Kidney capillary endothelial cell (primary cell): ENCODE measurements around the gene TOX2.

ENCODE experiments used
- DNase-seq: peaks from one replicate; pipeline ENCODE4 v3.0.0-alpha.2; 2018; ENCODE audit warnings: low spot score

Gene TOX2

GRCh38 chr20:43959079-43959919 lies 44.6 kb downstream of the TOX2 start:
- no peak for DNase-seq

DNA sequence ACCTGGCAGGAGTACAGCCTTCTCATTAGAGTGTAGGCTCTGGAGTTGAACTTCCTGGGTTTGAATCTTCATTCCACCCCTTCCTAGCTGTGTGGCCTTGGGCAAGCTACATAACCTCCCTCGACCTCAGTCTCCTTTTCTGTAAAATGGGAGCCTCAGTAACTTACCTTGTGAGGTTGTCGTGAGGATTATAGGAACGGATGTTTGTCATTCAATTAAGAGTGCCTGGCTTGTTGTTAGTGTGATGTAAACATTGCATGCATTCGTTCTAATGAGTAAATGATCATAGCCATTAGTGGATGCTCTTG lies 45.2 kb downstream of the TOX2 start:
- no peak for DNase-seq

DNA sequence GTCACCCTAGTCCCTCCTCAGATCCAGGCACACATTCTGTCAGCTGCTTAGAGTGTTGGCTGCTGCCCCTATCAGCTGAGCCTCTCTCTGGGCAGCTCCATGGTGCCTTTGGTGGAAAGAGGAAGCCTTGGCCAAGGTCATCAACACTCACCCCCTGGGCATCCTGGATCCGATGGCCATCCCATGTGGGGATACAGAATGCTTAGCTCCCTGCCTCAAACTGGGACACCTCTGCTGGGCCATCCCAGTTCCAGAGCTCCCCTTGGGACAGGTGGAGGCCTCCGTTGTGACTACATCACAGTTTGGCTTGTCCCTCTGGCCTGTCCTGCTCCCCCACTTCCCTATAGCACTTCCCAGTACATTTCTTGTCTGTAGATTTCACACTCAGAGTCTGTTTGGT lies 45.6 kb downstream of the TOX2 start:
- no peak for DNase-seq

- no peak for DNase-seq
These were observed 46.5 kb downstream of the TOX2 start for GRCh38 chr20:43961116-43961515.

DNA sequence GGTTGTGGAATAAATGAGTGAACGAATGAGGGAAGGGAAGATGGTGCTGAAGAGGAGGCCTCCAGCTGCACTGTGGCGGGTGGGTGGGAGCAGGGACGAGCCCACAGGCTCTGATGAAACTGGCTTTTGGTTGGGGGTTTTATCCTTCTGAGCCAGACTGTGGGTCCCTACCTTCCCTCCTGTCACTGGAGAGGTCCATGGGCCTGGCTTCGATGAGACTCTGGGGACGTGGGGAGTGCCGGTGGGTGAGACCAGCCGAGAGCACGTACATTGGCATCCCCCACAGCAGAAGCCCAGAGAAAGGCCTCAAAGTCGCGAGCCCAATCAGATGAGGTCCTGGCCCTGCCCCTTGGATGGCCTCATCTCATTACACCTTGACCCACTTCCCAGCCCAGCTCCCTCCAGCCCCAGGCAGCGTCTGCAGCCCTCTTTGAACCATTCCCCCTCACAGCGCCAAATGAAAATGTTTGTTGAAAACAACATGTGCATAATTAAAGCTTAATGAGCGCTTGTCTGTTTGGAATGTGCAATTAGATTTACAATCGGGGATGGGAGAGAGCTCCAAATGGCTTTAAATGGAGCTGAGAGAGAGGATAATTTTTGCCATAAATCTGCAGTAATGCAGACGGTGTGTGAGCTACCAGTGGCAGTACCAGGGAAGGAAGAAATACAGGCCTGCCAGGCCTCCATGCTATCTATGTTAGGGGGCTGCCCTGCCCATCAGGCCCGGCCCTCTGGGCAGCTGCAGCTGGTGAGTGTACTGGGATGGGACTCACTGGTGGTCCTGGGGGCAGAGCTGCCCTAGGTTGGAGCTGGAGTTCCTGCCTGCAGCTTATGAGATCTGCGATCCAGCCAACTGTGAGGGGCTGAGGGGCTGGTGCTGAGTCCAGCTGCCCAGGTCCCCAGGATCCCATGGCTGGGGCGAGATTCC lies 47.2 kb downstream of the TOX2 start:
- no peak for DNase-seq

- DNase-seq: no peak
These were observed 47.9 kb downstream of the TOX2 start for GRCh38 chr20:43962530-43962929.

GRCh38 chr20:43963233-43963632 lies 48.6 kb downstream of the TOX2 start:
- no peak for DNase-seq

GRCh38 chr20:43963872-43964791 lies 49.5 kb downstream of the TOX2 start:
- DNase-seq: no peak

DNA sequence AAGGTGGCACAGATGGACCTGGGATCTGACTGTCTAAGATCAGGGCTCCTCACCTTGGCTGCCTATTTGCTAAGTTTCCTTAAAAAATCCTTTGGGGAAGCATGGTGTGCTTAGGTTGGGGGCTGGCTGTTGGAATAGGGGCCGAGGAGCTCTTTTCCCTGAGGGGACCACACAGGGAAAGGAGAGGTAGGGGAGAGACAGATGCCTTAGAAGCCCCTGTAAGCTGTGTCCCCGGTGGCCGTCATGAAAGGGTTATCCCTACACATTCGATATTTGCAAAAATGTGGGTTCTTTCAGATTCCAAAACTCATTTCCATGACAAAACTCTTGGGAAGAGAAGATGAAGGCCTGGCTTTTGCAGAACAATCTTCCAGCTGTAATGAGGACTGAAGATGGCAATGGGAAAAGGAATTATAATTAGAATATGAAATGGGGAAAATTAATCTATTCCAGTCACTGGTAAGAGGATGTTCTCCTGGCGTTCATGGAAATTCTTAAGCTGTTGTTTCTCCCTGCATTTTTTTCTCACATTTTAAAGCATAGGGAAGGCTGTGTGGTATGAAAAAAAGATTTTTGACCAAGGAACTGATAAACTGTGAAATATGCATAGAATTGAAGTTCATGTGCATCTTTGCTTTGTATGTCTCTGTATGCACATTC lies 53.8 kb downstream of the TOX2 start:
- no peak for DNase-seq

GRCh38 chr20:43969028-43969447 lies 54.4 kb downstream of the TOX2 start:
- DNase-seq: no peak

DNA sequence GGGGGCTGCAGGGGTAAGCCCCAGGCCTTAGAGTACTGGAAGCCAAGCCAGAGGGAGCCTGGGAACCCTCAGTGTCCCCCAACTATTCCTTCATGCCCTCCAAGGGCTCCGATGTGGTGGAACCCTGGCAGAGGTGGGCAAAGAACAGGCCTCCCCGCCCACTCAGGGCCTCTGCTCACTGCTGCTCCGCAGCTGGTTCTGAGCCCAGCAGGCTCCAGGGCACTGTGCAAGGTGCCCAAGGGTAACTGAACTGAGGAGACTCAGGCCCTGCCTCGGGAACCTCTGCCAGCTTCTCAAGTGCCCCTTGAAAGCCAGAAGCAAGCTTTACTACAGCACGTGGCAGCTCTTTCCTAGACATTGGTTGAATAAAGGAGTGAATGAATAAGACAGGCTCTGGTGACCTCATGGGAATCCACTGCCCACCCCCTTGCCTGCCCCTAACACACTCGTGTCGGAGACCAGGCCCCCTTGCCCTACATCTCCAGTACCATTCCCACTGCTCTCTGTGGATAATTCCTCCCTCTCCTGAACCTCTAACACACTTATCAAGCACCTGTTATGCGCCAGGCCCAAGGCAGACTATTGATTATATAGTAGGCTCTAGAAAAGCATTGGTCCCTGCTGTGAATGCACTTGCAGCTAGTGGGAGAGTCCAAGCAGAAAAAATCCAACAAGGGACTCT lies 55.0 kb downstream of the TOX2 start:
- no peak for DNase-seq

- DNase-seq: no peak
These were observed 56.6 kb downstream of the TOX2 start for GRCh38 chr20:43971267-43971666.

- no peak for DNase-seq
These were observed 57.4 kb downstream of the TOX2 start for GRCh38 chr20:43972051-43972450.

- DNase-seq: no peak
These were observed 58.0 kb downstream of the TOX2 start for GRCh38 chr20:43972692-43973091.

DNA sequence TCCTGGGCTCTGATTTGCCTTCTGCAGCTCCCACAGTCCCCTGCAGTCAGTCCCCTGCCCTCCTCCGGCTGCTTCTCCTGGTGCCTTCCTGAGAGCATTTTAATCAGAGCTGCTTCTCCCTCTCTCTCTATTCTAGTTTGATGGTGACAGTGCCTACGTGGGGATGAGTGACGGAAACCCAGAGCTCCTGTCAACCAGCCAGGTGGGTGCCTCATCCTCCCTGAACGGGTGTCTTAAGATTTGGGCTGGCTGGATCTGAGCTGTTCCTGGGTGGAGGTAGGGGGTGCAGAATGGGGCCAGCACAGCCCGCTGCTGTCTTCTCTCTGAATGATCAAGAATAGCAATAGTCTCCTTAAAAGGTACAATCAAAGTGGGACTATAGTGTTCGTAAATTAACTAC lies 58.6 kb downstream of the TOX2 start:
- DNase-seq: no peak

- no peak for DNase-seq
These were observed 59.2 kb downstream of the TOX2 start for GRCh38 chr20:43973671-43974450.

- no peak for DNase-seq
These were observed 60.0 kb downstream of the TOX2 start for GRCh38 chr20:43974695-43975094.

- DNase-seq: peak; percentile 80
These were observed 60.6 kb downstream of the TOX2 start for GRCh38 chr20:43975096-43975768.

DNA sequence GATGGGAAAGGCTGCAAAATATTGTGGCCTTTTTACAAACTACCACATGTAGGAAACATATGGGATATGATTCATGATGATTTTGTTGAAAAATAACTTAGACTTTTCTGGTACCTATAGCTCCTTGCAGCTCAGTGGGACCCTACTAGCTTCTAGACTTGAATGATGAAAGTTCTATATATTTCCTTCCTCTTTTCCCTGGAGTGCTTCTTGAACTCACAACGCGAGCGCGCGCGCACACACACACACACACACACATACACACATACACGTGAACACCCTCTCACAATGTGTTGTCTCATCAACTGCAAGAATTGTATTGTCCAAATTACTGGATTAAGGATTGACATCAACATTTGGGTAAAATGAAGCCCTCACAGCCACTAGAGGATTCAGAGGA lies 61.9 kb downstream of the TOX2 start:
- no peak for DNase-seq

DNA sequence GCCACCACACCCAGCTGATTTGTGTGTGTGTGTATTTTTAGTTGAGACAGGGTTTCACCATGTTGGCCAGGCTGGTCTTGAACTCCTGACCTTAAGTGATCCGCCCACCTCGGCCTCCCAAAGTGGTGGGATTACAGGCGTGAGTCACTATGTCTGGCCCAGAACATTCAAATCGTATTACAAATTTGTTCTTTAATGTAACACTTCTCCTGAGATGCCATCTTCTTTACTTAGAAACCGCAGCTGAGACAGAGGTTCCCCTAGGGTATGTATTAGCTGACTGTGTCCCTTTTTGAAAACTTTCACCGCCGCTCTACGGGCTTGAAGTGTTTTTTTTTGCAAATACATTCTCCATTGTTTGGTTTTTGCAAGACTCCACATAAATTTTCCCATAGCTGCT lies 62.6 kb downstream of the TOX2 start:
- DNase-seq: no peak
